BE2C (cell line): ENCODE results near the gene SPATA16.

Experiments used
- DNase-seq: peaks from one replicate; pipeline ENCODE4 v3.0.0-alpha.2; 2020
- H3K27me3 ChIP-seq: fragments of 250-450 bp; sonication (Bioruptor Pico); 2 replicates; pipeline ENCODE4 v1.5.1; 2020; ENCODE audit warnings: mild to moderate bottlenecking
- H3K36me3 ChIP-seq: fragments of 250-450 bp; sonication (Bioruptor Pico); 2 replicates; pipeline ENCODE4 v1.5.1; 2020; ENCODE audit warnings: mild to moderate bottlenecking
- H3K4me1 ChIP-seq: fragments of 250-450 bp; sonication (Bioruptor Pico); 2 replicates; pipeline ENCODE4 v1.5.1; 2020
- H3K4me3 ChIP-seq: 2 replicates; pipeline ENCODE4 v1.5.1; 2011; ENCODE audit warnings: low read depth, low read length
- H3K9me3 ChIP-seq: fragments of 250-450 bp; sonication (Bioruptor Pico); 2 replicates; pipeline ENCODE4 v1.5.1; 2020
- CTCF ChIP-seq: IDR thresholded peaks from 2 replicates; pipeline ENCODE4 v1.5.1; 2012; ENCODE audit warnings: mild to moderate bottlenecking, low read depth, low read length

Gene SPATA16

GRCh38 chr3:173006006-173006405 lies 135.0 kb downstream of the SPATA16 start:
- Histone ChIP-seq H3K9me3 (no peaks in the 10 kb centered on the region), H3K27me3 (no peaks in the 10 kb centered on the region), H3K4me3 (no peak overlapping the region), H3K36me3 (no peaks in the 10 kb centered on the region), H3K4me1 (no peaks in the 10 kb centered on the region)
- no peak for TF ChIP-seq CTCF
- no peak for DNase-seq

- DNase-seq: no peak
- no peak for TF ChIP-seq CTCF
- H3K4me1 ChIP-seq: no peaks in the 10 kb centered on the region
- no peak overlapping the region for H3K4me3 ChIP-seq
- no peaks in the 10 kb centered on the region for H3K36me3 ChIP-seq
- no peaks in the 10 kb centered on the region for H3K27me3 ChIP-seq
- H3K9me3 ChIP-seq: no peaks in the 10 kb centered on the region
Observed at GRCh38 chr3:173004681-173005080, 136.4 kb downstream of the SPATA16 start.

GRCh38 chr3:173003956-173004355 lies 137.1 kb downstream of the SPATA16 start:
- TF ChIP-seq CTCF: no peak
- no peak overlapping the region for H3K4me3 ChIP-seq

GRCh38 chr3:173003471-173003870 lies 137.6 kb downstream of the SPATA16 start:
- Histone ChIP-seq H3K36me3 (no peaks in the 10 kb centered on the region), H3K4me3 (no peak overlapping the region), H3K9me3 (no peaks in the 10 kb centered on the region), H3K27me3 (no peaks in the 10 kb centered on the region), H3K4me1 (no peaks in the 10 kb centered on the region)
- DNase-seq: no peak
- TF ChIP-seq CTCF: no peak

More at GRCh38 chr3:173003956-173004355, 137.1 kb downstream of the SPATA16 start:
- DNase-seq: no peak
- no peaks in the 10 kb centered on the region for H3K9me3 ChIP-seq
- H3K36me3 ChIP-seq: no peaks in the 10 kb centered on the region
- no peaks in the 10 kb centered on the region for H3K27me3 ChIP-seq
- no peaks in the 10 kb centered on the region for H3K4me1 ChIP-seq

- Histone ChIP-seq H3K9me3 (no peaks in the 10 kb centered on the region), H3K4me1 (no peaks in the 10 kb centered on the region), H3K36me3 (no peaks in the 10 kb centered on the region), H3K4me3 (no peak overlapping the region), H3K27me3 (no peaks in the 10 kb centered on the region)
- DNase-seq: no peak
- no peak for TF ChIP-seq CTCF
Observed at GRCh38 chr3:173001622-173002021, 139.4 kb downstream of the SPATA16 start.

- Histone ChIP-seq H3K4me3 (no peak overlapping the region), H3K36me3 (no peaks in the 10 kb centered on the region), H3K9me3 (no peaks in the 10 kb centered on the region), H3K4me1 (no peaks in the 10 kb centered on the region), H3K27me3 (no peaks in the 10 kb centered on the region)
- DNase-seq: no peak
- no peak for TF ChIP-seq CTCF
Observed at GRCh38 chr3:173000553-173000952, 140.5 kb downstream of the SPATA16 start.
